Epidermal melanocyte (primary cell): Measurements from ENCODE around the gene SHISA3.

Experiments
- DNase-seq: peaks from one replicate; pipeline ENCODE4 v3.0.0; 2011; ENCODE audit warnings: low spot score; ENCODE audit not compliant: insufficient read length

SHISA3 gene

DNA sequence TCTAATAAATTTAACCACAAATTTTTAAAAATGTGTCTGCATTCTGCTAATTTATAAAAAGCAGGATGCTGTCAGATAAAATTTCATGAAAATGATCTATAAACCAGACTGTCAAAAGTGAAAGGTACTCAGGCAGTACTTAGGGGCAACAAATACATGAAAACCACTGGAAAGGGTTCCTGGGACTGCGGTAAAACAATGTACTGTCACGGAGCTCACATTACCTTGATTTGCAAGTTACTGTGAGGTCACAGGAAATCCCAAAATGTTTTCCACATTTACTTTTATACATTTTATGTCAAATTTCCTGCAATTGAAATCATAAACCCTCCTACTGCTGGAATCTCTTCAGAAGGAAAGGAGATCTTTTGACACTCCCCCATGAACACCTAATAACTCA, 45.3 kb downstream of the SHISA3 start:
- DNase-seq = no peak

DNA sequence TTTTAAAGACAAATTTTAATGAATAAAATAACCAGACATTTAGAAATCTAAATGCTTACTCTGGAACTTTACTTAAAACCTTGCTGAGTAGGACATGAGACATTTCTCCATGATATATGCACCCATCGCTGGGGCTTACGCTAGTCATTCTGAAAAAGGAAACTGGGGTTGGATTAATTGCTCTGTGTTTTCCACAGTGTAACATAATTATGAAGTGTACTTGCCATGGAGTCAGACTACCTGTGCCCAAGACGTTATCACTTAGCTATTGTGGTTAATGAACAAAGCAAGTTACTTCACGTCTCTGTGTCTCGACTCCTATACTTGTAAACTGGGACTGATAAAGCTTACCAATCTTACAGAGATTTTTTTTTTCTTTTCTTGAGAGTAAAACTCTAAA, 47.8 kb downstream of the SHISA3 start:
- DNase-seq = no peak

DNA sequence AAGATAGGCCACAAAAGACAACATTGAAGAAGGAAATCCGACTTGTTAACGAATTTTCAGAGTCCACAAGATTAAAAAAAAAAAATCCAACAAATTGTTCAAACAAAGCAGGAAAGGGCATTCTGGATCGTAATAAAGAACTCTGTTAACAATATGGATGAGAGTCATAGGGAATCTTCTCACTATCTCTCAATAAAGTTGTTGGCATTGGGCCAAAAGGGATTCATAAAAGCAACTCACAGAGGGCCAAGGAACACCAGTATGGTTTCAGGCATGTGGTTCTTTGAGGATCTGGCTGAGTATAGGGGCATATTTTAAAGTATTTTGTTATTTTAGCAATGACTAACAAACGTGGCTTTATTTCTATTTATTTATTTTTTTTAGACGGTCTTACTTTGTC, 49.5 kb downstream of the SHISA3 start:
- no peak for DNase-seq
